ENCODE measurements around the gene LGALS7B. TPM values are rescaled to one million over a fixed set of nuclear protein-coding genes. Genes with fewer than 3 reads are reported as not detected.
"Not testable (repeated sequence)": the region's sequence is repeated elsewhere in the genome, so short reads cannot be mapped to it uniquely, and the experiment has no call there.

The LGALS7B gene
- polyA plus RNA-seq, 1 donor from 2014 or later = not detected

DNA sequence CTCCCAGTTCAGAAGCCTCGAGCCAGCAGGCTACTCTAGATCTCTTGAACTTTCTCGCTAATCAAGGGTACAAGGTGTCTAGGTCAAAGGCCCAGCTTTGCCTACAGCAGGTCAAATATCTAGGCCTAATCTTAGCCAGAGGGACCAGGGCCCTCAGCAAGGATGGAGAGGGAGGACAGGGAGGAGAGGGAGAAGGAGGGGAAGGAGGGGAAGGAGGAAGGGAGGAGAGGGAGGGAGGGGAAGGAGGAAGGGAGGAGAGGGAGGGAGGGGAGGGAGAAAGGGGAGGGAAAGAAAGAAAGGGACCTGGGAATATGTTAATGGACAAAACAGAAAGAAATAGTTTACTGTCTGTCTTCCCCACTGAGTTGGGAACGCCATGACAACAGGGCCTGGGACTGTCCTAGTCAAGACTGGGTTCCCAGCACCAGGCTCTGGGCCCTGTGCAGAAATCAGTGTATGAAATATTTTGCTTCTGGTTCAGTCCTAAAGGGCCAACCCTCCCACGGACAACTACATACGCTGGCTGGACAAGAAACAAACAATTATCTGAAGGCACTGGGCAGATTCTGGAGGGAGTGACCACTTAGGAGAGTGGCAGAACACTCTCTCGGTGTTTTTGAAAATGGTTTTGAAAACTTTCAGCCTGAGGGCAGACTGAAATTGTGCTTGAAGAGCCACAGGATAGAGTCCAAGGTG is 38.0 kb downstream of the LGALS7B start:
- Histone ChIP-seq H4K20me1 (ENCODE audit: insufficient read depth) (no peaks in the 10 kb centered on the region), H3K36me3 (ENCODE audit: insufficient read depth, low read length) (no peaks in the 10 kb centered on the region), H3K9me2 (ENCODE audit: insufficient read depth, low read length) (no peaks in the 10 kb centered on the region), H3K9me3 (ENCODE audit: low read length) (no peaks in the 10 kb centered on the region), H3F3A (ENCODE audit: insufficient read depth, low read length, poor library complexity, severe bottlenecking) (no peaks in the 10 kb centered on the region), H2AFZ (ENCODE audit: low read depth, low read length) (no peak overlapping the region), H3K79me2 (replicated peaks; ENCODE audit: insufficient read depth, low read length) (peaks cover 8% of the 10 kb centered on the region), H3K4me3 (ENCODE audit: low read length) (no peak overlapping the region), H3K27me3 (ENCODE audit: insufficient read depth, low read depth, low read length) (no peaks in the 10 kb centered on the region), H3K27ac (ENCODE audit: low read length) (no peak overlapping the region), H3K4me2 (ENCODE audit: low read length) (no peak overlapping the region), H3K9ac (ENCODE audit: low read length) (no peak overlapping the region)
- TF ChIP-seq SMC3 (conservative IDR thresholded peaks at IDR 0.05; ENCODE audit: poor library complexity) (no peak), MXI1 (conservative IDR thresholded peaks at IDR 0.05; ENCODE audit: poor library complexity, severe bottlenecking) (no peak), POLR2AphosphoS5 (IDR thresholded peaks at IDR 0.05) (no peak), EZH2 (IDR thresholded peaks at IDR 0.05; ENCODE audit: borderline replicate concordance, insufficient read depth, low read length, poor library complexity, severe bottlenecking) (no peak), RAD21 (conservative IDR thresholded peaks at IDR 0.05) (no peak), EP300 (conservative IDR thresholded peaks at IDR 0.05; ENCODE audit: poor library complexity, severe bottlenecking) (no peak), REST (IDR thresholded peaks at IDR 0.05; ENCODE audit: borderline replicate concordance) (no peak)
- TF ChIP-seq, protein P1, sequence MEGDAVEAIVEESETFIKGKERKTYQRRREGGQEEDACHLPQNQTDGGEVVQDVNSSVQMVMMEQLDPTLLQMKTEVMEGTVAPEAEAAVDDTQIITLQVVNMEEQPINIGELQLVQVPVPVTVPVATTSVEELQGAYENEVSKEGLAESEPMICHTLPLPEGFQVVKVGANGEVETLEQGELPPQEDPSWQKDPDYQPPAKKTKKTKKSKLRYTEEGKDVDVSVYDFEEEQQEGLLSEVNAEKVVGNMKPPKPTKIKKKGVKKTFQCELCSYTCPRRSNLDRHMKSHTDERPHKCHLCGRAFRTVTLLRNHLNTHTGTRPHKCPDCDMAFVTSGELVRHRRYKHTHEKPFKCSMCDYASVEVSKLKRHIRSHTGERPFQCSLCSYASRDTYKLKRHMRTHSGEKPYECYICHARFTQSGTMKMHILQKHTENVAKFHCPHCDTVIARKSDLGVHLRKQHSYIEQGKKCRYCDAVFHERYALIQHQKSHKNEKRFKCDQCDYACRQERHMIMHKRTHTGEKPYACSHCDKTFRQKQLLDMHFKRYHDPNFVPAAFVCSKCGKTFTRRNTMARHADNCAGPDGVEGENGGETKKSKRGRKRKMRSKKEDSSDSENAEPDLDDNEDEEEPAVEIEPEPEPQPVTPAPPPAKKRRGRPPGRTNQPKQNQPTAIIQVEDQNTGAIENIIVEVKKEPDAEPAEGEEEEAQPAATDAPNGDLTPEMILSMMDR (IDR thresholded peaks at IDR 0.05; ENCODE audit: poor library complexity, severe bottlenecking) = no peak

DNA sequence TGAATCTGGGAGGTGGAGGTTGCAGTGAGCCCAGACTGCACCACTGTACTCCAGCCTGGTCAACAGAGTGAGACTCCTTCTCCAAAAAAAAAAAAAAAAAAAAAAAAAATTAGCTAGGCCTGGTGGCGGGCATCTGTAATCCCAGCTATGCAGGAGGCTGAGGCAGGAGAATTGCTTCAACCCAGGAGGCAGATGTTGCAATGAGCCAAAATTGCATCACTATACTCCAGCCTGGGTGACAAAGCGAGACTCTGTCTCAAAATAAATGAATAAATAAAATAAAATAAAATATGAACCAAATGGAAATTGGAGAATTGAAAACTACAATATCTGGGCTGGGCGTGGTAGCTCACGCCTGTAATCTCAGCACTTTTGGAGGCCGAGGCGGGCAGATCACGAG is 40.2 kb downstream of the LGALS7B start:
- H3K9ac ChIP-seq (ENCODE audit: low read length); H3F3A ChIP-seq (ENCODE audit: insufficient read depth, low read length, poor library complexity, severe bottlenecking); H3K9me2 ChIP-seq (ENCODE audit: insufficient read depth, low read length): not testable (repeated sequence)

More for the DNA sequence above, 40.2 kb downstream of the LGALS7B start:
- H2AFZ ChIP-seq (ENCODE audit: low read depth, low read length); H3K9me3 ChIP-seq (ENCODE audit: low read length); H3K36me3 ChIP-seq (ENCODE audit: insufficient read depth, low read length); H4K20me1 ChIP-seq (ENCODE audit: insufficient read depth); H3K4me3 ChIP-seq (ENCODE audit: low read length); H3K27me3 ChIP-seq (ENCODE audit: insufficient read depth, low read depth, low read length); H3K4me2 ChIP-seq (ENCODE audit: low read length); H3K27ac ChIP-seq (ENCODE audit: low read length); H3K79me2 ChIP-seq (replicated peaks; ENCODE audit: insufficient read depth, low read length): not testable (repeated sequence)
